NCI-H1436 (cell line): ENCODE measurements around the gene RALGAPA2.
A peak's percentile ranks its signal among the peaks of the same experiment; 100 is the strongest.
"Not testable (repeated sequence)": the region's sequence is repeated elsewhere in the genome, so short reads cannot be mapped to it uniquely, and the experiment has no call there.

ENCODE experiments used
- DNase-seq: peaks from one replicate; lab custom pipeline; 2025; lab: John Stamatoyannopoulos, UW

Gene RALGAPA2

GRCh38 chr20:20367575-20368417, 344.6 kb downstream of the RALGAPA2 start, which contains the start of gene INSM1:
TSS of gene INSM1 (plus strand) at chr20:20368104. CDS start at chr20:20368268, 164 bp downstream.
- DNase-seq: peak; percentile 99

- DNase-seq: peak; percentile 57
Measured at GRCh38 chr20:20366876-20367574, 345.4 kb downstream of the RALGAPA2 start.

GRCh38 chr20:20366551-20366875, 345.9 kb downstream of the RALGAPA2 start:
- no peak for DNase-seq

- no peak for DNase-seq
Measured at GRCh38 chr20:20365480-20366161, 346.8 kb downstream of the RALGAPA2 start.

- DNase-seq: peak; percentile 52
Measured at GRCh38 chr20:20364593-20365479, 347.6 kb downstream of the RALGAPA2 start.

GRCh38 chr20:20363799-20364592, 348.4 kb downstream of the RALGAPA2 start:
- peak; percentile 93 for DNase-seq

- DNase-seq: peak; percentile 61
Measured at GRCh38 chr20:20363434-20363798, 349.0 kb downstream of the RALGAPA2 start.

- peak; percentile 90 for DNase-seq
Measured at GRCh38 chr20:20362774-20363433, 349.5 kb downstream of the RALGAPA2 start.

GRCh38 chr20:20360464-20360863, 352.0 kb downstream of the RALGAPA2 start:
- peak; percentile 58 for DNase-seq

- no peak for DNase-seq
Measured at GRCh38 chr20:20359628-20360027, 352.8 kb downstream of the RALGAPA2 start.

- DNase-seq: no peak
Measured at GRCh38 chr20:20358801-20359200, 353.6 kb downstream of the RALGAPA2 start.

GRCh38 chr20:20355503-20355902, 356.9 kb downstream of the RALGAPA2 start:
- DNase-seq: not testable (repeated sequence)

- no peak for DNase-seq
Measured at GRCh38 chr20:20353576-20353975, 358.9 kb downstream of the RALGAPA2 start.

- DNase-seq: no peak
Measured at GRCh38 chr20:20344476-20344875, 368.0 kb downstream of the RALGAPA2 start.

GRCh38 chr20:20343932-20344331, 368.5 kb downstream of the RALGAPA2 start:
- DNase-seq: no peak
